Measurements from ENCODE around the gene OGT. TPM values are rescaled to one million over a fixed set of nuclear protein-coding genes. Genes with fewer than 3 reads are reported as not detected.
A peak's percentile ranks its signal among the peaks of the same experiment; 100 is the strongest.

OGT gene
- total RNA-seq, 1 experiment from 2014 or later = 36.4 TPM

DNA sequence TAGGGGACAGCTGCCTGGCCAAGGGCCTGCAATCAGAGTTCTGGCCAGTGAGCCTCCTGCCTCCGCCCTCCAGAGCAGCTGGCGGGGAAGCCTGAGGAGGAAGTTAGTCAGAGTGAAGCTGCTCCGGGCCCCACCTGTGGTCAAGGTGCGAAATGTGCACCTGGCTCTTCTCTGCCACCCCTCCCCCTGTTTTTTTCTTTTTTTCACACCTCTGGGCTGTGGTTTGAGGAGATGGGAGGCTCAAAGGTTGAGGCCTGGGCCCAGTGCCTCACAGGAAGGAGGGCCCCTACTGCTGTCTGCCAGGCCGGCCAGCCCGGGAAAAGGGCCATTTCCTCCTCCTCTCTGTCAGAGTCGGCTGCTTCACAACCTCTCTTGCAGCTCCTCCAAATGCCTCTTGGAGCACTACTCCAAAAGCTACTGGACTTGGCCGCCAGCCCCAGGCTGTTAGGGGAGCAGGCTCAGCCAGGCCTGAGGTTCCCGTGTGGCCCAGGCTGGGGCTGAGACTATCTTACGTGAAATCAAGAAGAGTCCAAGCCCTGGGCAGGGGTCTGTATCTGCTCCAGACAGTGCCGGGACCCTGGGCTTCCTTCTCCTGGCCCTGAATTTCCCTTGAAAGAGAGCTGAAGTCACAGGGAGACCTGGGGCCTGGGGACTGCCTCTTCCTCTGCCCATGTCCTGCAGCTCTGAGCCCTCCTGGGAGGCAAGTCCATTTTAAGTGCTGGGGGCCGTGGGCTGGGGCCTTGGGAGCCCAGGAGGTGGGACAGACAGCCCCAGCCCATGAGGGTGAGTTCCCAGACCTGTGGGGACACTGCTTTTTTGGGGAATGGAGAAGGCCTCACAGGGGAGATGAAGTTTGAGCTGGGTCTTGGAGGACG is 89.9 kb downstream of the OGT start:
- DNase-seq (ENCODE audit: low spot score) = peak; percentile 10

DNA sequence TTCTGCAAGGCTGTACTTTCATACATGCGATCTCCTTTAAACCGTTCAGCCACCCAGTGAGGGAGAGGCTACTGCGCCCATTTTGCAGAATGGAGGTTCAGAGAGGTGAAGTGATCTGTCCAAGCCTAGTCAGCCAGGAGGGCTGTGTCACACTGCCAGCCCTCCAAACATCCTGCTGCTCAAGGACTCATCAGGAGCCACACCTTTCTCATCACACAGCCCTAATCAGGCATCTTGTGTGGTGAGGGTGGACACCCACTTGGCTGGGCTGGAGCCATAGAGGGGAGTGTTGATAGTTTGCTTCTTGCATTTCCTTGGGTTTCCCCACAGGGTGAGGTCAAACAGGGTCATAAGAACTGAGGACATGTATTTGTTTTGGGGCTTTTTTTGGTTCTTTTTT is 90.8 kb downstream of the OGT start:
- no peak for DNase-seq (ENCODE audit: low spot score)

DNA sequence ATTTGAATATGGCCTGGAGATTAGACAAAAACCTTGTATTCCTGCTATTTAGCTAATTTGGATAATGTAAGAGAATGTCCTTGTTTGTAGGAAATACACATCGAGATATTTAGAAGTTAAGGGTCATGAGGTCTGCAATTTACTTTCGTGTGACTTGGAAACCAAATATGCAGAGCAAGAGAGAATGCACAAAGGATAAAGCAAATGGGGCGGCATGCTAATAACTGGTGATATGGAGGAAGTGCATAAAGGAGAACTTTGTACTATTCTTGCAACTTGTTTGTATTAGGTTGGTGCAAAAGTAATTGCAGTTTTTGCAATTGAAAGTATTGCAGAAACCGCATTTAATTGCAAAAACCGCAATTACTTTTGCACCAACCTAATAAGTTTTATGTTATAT is 92.6 kb downstream of the OGT start:
- no peak for DNase-seq (ENCODE audit: low spot score)

Other genes starting within 250 kb of the OGT start
- gene NONO, start 249.5 kb upstream of the OGT start, total RNA-seq (2014; rRNA removed; shearing (Covaris generic)) = 332 and 408 TPM in 2 replicates
- gene ITGB1BP2, start 231.4 kb upstream of the OGT start, total RNA-seq (2014; rRNA removed; shearing (Covaris generic)) = 1.4 TPM in 1 of 2 replicates, not detected in the other
- gene TAF1, start 166.7 kb upstream of the OGT start, total RNA-seq (2014; rRNA removed; shearing (Covaris generic)) = 9.2 and 10.9 TPM in 2 replicates
- 1.0 and 1.2 TPM in 2 replicates for gene GCNA, start 45.3 kb downstream of the OGT start, total RNA-seq (2014; rRNA removed; shearing (Covaris generic))
- not detected in 2 replicates for gene CXCR3, start 85.4 kb downstream of the OGT start, total RNA-seq (2014; rRNA removed; shearing (Covaris generic))
- gene CXorf49, start 185.2 kb downstream of the OGT start, total RNA-seq (2014; rRNA removed; shearing (Covaris generic)) = not detected in 2 replicates
- not detected in 2 replicates for gene CXorf49B, start 230.2 kb downstream of the OGT start, total RNA-seq (2014; rRNA removed; shearing (Covaris generic))